ENCODE data around the gene MCOLN1. TPM values are rescaled to one million over a fixed set of nuclear protein-coding genes. Genes with fewer than 3 reads are reported as not detected.
A peak's percentile ranks its signal among the peaks of the same experiment; 100 is the strongest.

The MCOLN1 gene
- total RNA-seq, 1 experiment from 2014 or later = 28.4 TPM

DNA sequence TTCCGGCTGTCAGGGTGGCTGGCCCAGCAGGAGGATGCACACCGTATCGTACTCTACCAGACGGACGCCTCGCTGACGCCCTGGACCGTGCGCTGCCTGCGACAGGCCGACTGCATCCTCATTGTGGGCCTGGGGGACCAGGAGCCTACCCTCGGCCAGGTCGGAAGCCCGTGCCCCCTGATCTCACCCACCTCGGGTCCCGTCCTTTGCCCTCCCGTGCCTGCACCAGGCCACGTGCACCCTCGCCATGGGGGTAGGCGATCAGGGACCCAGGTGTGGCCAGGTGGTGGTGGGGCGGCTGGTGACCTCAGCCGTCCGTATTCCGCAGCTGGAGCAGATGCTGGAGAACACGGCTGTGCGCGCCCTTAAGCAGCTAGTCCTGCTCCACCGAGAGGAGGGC, 32.1 kb downstream of the MCOLN1 start:
- H3K27me3 ChIP-seq (replicated peaks; ENCODE audit: insufficient read depth, low read depth, low read length, poor library complexity) = no peaks in the 10 kb centered on the region
- intact Hi-C loops (cut with micrococcal nuclease; ENCODE audit: unreplicated experiment) = no loop called here
- no peak for DNase-seq (ENCODE audit: low spot score)
- H3K27ac ChIP-seq (ENCODE audit: low read depth, low read length, poor library complexity, severe bottlenecking) = no peak overlapping the region
- no peak overlapping the region for H3K4me3 ChIP-seq (ENCODE audit: low read depth, low read length, poor library complexity, severe bottlenecking)
- CTCF ChIA-PET = no interaction called here
- no peaks in the 10 kb centered on the region for H3K4me1 ChIP-seq (ENCODE audit: insufficient read depth, low read length, poor library complexity, severe bottlenecking)
- no peaks in the 10 kb centered on the region for H3K9me3 ChIP-seq (ENCODE audit: low read depth, low read length, poor library complexity, severe bottlenecking)
- POLR2A ChIA-PET (ENCODE audit: low non-redundant PET) = no interaction called here
- BruUV-seq (replicated peaks) = no TSS peak
- TF ChIP-seq EZH2 (IDR thresholded peaks at IDR 0.05; ENCODE audit: borderline replicate concordance, low read depth, low read length, poor library complexity, severe bottlenecking) = no peak
- TF ChIP-seq, protein P1, sequence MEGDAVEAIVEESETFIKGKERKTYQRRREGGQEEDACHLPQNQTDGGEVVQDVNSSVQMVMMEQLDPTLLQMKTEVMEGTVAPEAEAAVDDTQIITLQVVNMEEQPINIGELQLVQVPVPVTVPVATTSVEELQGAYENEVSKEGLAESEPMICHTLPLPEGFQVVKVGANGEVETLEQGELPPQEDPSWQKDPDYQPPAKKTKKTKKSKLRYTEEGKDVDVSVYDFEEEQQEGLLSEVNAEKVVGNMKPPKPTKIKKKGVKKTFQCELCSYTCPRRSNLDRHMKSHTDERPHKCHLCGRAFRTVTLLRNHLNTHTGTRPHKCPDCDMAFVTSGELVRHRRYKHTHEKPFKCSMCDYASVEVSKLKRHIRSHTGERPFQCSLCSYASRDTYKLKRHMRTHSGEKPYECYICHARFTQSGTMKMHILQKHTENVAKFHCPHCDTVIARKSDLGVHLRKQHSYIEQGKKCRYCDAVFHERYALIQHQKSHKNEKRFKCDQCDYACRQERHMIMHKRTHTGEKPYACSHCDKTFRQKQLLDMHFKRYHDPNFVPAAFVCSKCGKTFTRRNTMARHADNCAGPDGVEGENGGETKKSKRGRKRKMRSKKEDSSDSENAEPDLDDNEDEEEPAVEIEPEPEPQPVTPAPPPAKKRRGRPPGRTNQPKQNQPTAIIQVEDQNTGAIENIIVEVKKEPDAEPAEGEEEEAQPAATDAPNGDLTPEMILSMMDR (conservative IDR thresholded peaks at IDR 0.05; ENCODE audit: low read depth, low read length) = no peak
- H3K36me3 ChIP-seq (ENCODE audit: insufficient read depth, low read length, poor library complexity, severe bottlenecking) = peaks cover 10% of the 10 kb centered on the region

- Histone ChIP-seq H3K4me3 (ENCODE audit: low read depth, low read length, poor library complexity, severe bottlenecking) (no peak overlapping the region), H3K4me1 (ENCODE audit: insufficient read depth, low read length, poor library complexity, severe bottlenecking) (no peaks in the 10 kb centered on the region), H3K27ac (ENCODE audit: low read depth, low read length, poor library complexity, severe bottlenecking) (no peak overlapping the region), H3K9me3 (ENCODE audit: low read depth, low read length, poor library complexity, severe bottlenecking) (no peaks in the 10 kb centered on the region), H3K36me3 (ENCODE audit: insufficient read depth, low read length, poor library complexity, severe bottlenecking) (peaks cover 10% of the 10 kb centered on the region), H3K27me3 (replicated peaks; ENCODE audit: insufficient read depth, low read depth, low read length, poor library complexity) (no peaks in the 10 kb centered on the region)
- intact Hi-C loops (cut with micrococcal nuclease; ENCODE audit: unreplicated experiment) = no loop called here
- CTCF ChIA-PET = interaction anchor here (0.8 kb wide), 1 partner anchor 13 kb away, joined by 3 read pairs; no protein-coding TSS in a partner anchor
- BruUV-seq (replicated peaks) = no TSS peak
- no peak for TF ChIP-seq EZH2 (IDR thresholded peaks at IDR 0.05; ENCODE audit: borderline replicate concordance, low read depth, low read length, poor library complexity, severe bottlenecking)
- TF ChIP-seq, protein P1 (conservative IDR thresholded peaks at IDR 0.05; ENCODE audit: low read depth, low read length) = no peak
- POLR2A ChIA-PET (ENCODE audit: low non-redundant PET) = no interaction called here
- peak; percentile 41 for DNase-seq (ENCODE audit: low spot score)
These were observed 32.8 kb downstream of the MCOLN1 start for GRCh38 chr19:7554990-7555864.

GRCh38 chr19:7556696-7557315, 34.4 kb downstream of the MCOLN1 start:
- TF ChIP-seq, protein P1 (conservative IDR thresholded peaks at IDR 0.05; ENCODE audit: low read depth, low read length) = no peak
- TF ChIP-seq EZH2 (IDR thresholded peaks at IDR 0.05; ENCODE audit: borderline replicate concordance, low read depth, low read length, poor library complexity, severe bottlenecking) = no peak
- POLR2A ChIA-PET (ENCODE audit: low non-redundant PET) = no interaction called here
- Histone ChIP-seq H3K27ac (ENCODE audit: low read depth, low read length, poor library complexity, severe bottlenecking) (no peak overlapping the region), H3K27me3 (replicated peaks; ENCODE audit: insufficient read depth, low read depth, low read length, poor library complexity) (no peaks in the 10 kb centered on the region), H3K4me3 (ENCODE audit: low read depth, low read length, poor library complexity, severe bottlenecking) (no peak overlapping the region), H3K36me3 (ENCODE audit: insufficient read depth, low read length, poor library complexity, severe bottlenecking) (peaks cover 4% of the 10 kb centered on the region), H3K9me3 (ENCODE audit: low read depth, low read length, poor library complexity, severe bottlenecking) (no peaks in the 10 kb centered on the region), H3K4me1 (ENCODE audit: insufficient read depth, low read length, poor library complexity, severe bottlenecking) (no peaks in the 10 kb centered on the region)
- CTCF ChIA-PET = no interaction called here
- no peak for DNase-seq (ENCODE audit: low spot score)
- BruUV-seq (replicated peaks) = no TSS peak
- intact Hi-C loops (cut with micrococcal nuclease; ENCODE audit: unreplicated experiment) = no loop called here

Measured in A673 (cell line).